CD14-positive monocyte (primary cell): ENCODE measurements around the gene MAST4. TPM values are rescaled to one million over a fixed set of nuclear protein-coding genes. Genes with fewer than 3 reads are reported as not detected.

ENCODE experiments used
- DNase-seq, 3 donors: peaks; one replicate each; pipeline ENCODE4 v3.0.0-alpha.2; 2011 to 2022
- H2AFZ ChIP-seq: 2 replicates; pipeline ENCODE4 v1.6.0; 2012; ENCODE audit warnings: mild to moderate bottlenecking, low read depth, low read length, inconsistent platforms; ENCODE audit not compliant: insufficient read depth, poor library complexity, severe bottlenecking
- H3K27ac ChIP-seq, 2 donors: 1 replicate in 1 of 2; 2 replicates in 1 of 2; pipeline ENCODE4 v1.5.1; 2012 to 2013; ENCODE audit warnings: low read length in 2 of 2, control low read depth in 1 of 2, inconsistent platforms in 1 of 2, low read depth in 1 of 2, mild to moderate bottlenecking in 1 of 2
- H3K27me3 ChIP-seq, 2 donors: one replicate each; pipeline versions ENCODE4 v1.6.0 to v1.6.1; 2011 to 2013; ENCODE audit warnings: low read length in 2 of 2; ENCODE audit not compliant: control insufficient read depth in 2 of 2, insufficient read depth in 2 of 2
- H3K36me3 ChIP-seq, 2 donors: replicated peaks in 1 of 2; 1 replicate in 1 of 2; 2 replicates in 1 of 2; pipeline versions ENCODE4 v1.5.1 to v1.6.1; 2012 to 2013; ENCODE audit warnings: low read length in 2 of 2, control low read depth in 1 of 2, inconsistent platforms in 1 of 2, mild to moderate bottlenecking in 1 of 2; ENCODE audit not compliant: insufficient read depth in 2 of 2, control insufficient read depth in 1 of 2
- H3K4me1 ChIP-seq, 2 donors: 1 replicate in 1 of 2; 2 replicates in 1 of 2; pipeline versions ENCODE4 v1.5.1 to v1.6.1; 2012 to 2013; ENCODE audit warnings: low read length in 2 of 2, control low read depth in 1 of 2, inconsistent platforms in 1 of 2, mild to moderate bottlenecking in 1 of 2, moderate library complexity in 1 of 2; ENCODE audit not compliant: insufficient read depth in 2 of 2, control insufficient read depth in 1 of 2
- H3K4me2 ChIP-seq: replicated peaks from 2 replicates; pipeline ENCODE3; 2012; ENCODE audit warnings: low read length, moderate library complexity, mild to moderate bottlenecking; ENCODE audit not compliant: poor library complexity, severe bottlenecking; ENCODE audit errors: extremely low read depth
- H3K4me3 ChIP-seq, 3 experiments: fragments of 200-600 bp in 1 of 3; sonication (generic) in 1 of 3; replicated peaks in 1 of 3; 1 replicate in 2 of 3; 2 replicates in 1 of 3; pipeline ENCODE4 v1.5.1; 2011 to 2013; ENCODE audit warnings: low read length in 3 of 3, mild to moderate bottlenecking in 3 of 3, control low read depth in 2 of 3, low read depth in 2 of 3, inconsistent platforms in 1 of 3, moderate library complexity in 1 of 3
- H3K79me2 ChIP-seq: 2 replicates; pipeline ENCODE4 v1.6.0; 2012; ENCODE audit warnings: mild to moderate bottlenecking, control low read depth, inconsistent platforms, low read length, moderate library complexity; ENCODE audit not compliant: insufficient read depth
- H3K9ac ChIP-seq: 2 replicates; pipeline ENCODE4 v1.6.0; 2017; ENCODE audit warnings: low read length, mild to moderate bottlenecking; ENCODE audit not compliant: insufficient read depth, poor library complexity, severe bottlenecking
- H3K9me3 ChIP-seq, 2 donors: replicated peaks in 1 of 2; 1 replicate in 1 of 2; 2 replicates in 1 of 2; pipeline versions ENCODE4 v1.5.1 to v1.6.1; 2012 to 2013; ENCODE audit warnings: low read length in 2 of 2, control low read depth in 1 of 2; ENCODE audit not compliant: control insufficient read depth in 1 of 2, insufficient read depth in 1 of 2
- H4K20me1 ChIP-seq: 2 replicates; pipeline ENCODE4 v1.6.0; 2012; ENCODE audit warnings: mild to moderate bottlenecking, low read length, control low read depth, moderate library complexity; ENCODE audit not compliant: insufficient read depth
- H3K27ac Mint-ChIP-seq, 7 donors: one replicate each; pipeline ENCODE4 v1.8.0; 2020; ENCODE audit warnings: mild to moderate bottlenecking in 7 of 7, mixed read lengths in 7 of 7, moderate library complexity in 6 of 7, inconsistent platforms in 2 of 7
- H3K27me3 Mint-ChIP-seq, 3 donors: one replicate each; pipeline ENCODE4 v1.8.0; 2021 to 2022; ENCODE audit warnings: low read depth in 3 of 3, mild to moderate bottlenecking in 3 of 3, mixed read lengths in 3 of 3, moderate library complexity in 3 of 3, inconsistent platforms in 1 of 3
- H3K36me3 Mint-ChIP-seq, 2 donors: one replicate each; pipeline ENCODE4 v1.8.0; 2020; ENCODE audit warnings: mixed read lengths in 2 of 2, inconsistent platforms in 1 of 2, mild to moderate bottlenecking in 1 of 2
- H3K4me1 Mint-ChIP-seq: one replicate; pipeline ENCODE4 v1.8.0; 2020; ENCODE audit warnings: mild to moderate bottlenecking, mixed read lengths
- H3K4me3 Mint-ChIP-seq, 2 donors: one replicate each; pipeline ENCODE4 v1.8.0; 2020; ENCODE audit warnings: mild to moderate bottlenecking in 2 of 2, mixed read lengths in 2 of 2, moderate library complexity in 1 of 2
- H3K9me3 Mint-ChIP-seq, 7 donors: one replicate each; pipeline ENCODE4 v1.8.0; 2020 to 2022; ENCODE audit warnings: mixed read lengths in 7 of 7, mild to moderate bottlenecking in 6 of 7, moderate library complexity in 6 of 7, inconsistent platforms in 2 of 7
- WGBS: methylation state at CpG from one replicate; pipeline ENCODE4 v1.1.5; 2013; ENCODE audit warnings: missing lambda C conversion rate; ENCODE audit not compliant: insufficient coverage; 5-methylcytosine and 5-hydroxymethylcytosine counted together
- intact Hi-C, 2 donors: fragments of 100-400 bp; cut with micrococcal nuclease; formaldehyde crosslinking; loops; one replicate each; pipeline versions ENCODE4 v1.15.0 to v1.15.1; 2023
- polyA plus RNA-seq, 3 donors: library from polyadenylated mRNA; depleted of rRNA in 1 of 3; unstranded in 2 of 3; stranded (reverse) in 1 of 3; fragments of 300-500 nt in 2 of 3; fragments of >200 nt in 1 of 3; fragmentation: Illumina TruSeq in 2 of 3; gene quantifications; 1 replicate in 2 of 3; 2 replicates in 1 of 3; pipeline ENCODE4 v1.2.3, GENCODE V29; 2012 to 2021
- TF ChIP-seq, protein P1 (sequence below): fragments of 200-600 bp; IDR thresholded peaks from one replicate; pipeline ENCODE4 v1.8.0; 2022; ENCODE audit warnings: antibody characterized with exemption, mild to moderate bottlenecking

MAST4 gene
- polyA plus RNA-seq, 3 donors, result 0.03 to 0.24 TPM; not detected in 1

DNA sequence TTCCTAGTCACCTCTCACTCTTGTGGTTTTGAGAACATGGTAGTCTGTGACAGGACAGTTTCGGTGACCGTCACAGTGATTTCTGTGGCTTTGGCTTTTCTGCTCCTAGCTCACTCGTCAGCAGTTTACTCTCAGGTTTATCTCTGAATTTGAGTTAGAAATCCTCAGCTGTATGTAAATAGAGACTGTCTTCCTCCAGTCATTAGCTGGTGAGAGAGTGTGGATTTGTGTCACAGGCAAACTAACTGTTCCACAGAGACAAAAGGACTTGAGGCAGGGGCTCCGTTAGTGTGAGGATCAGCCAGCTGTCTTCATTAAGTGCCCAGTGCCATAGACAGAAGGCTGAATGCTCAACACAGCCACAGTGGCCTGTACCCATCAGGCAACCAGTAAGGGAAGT, 469.0 kb downstream of the MAST4 start:
- no peaks in the 10 kb centered on the region for H3K79me2 ChIP-seq

DNA sequence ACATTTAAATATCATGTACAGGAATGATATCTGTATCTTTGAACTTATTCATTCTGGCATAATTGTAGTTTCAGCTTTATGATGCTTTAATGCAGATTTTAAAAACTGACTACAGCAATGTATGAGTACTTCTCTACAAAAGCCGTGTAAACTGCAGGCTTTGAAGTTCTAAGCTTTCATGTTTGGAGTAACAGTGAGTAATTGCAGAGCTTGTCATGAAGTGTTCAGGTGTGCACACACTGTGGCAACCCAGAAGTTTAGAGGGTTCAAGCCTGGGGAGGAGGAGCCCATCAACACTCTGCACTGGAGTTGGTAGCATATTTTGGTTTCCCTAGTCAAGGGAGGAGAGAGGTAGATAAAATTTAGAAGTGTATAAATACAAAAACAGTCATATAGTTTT, 469.5 kb downstream of the MAST4 start:
- H3K4me3 ChIP-seq, result no peak overlapping the region
- H3K36me3 Mint-ChIP-seq, result no peaks in the 10 kb centered on the region
- no peak overlapping the region for H3K9ac ChIP-seq
- H3K9me3 Mint-ChIP-seq, result no peaks in the 10 kb centered on the region
- H2AFZ ChIP-seq, result no peak overlapping the region
- no peaks in the 10 kb centered on the region for H3K9me3 ChIP-seq
- DNase-seq, result no peak
- H3K4me1 Mint-ChIP-seq, result no peaks in the 10 kb centered on the region
- H3K27me3 ChIP-seq, result no peaks in the 10 kb centered on the region
- intact Hi-C loops, result no loop called here
- no peak overlapping the region for H3K27ac Mint-ChIP-seq
- TF ChIP-seq, protein P1, sequence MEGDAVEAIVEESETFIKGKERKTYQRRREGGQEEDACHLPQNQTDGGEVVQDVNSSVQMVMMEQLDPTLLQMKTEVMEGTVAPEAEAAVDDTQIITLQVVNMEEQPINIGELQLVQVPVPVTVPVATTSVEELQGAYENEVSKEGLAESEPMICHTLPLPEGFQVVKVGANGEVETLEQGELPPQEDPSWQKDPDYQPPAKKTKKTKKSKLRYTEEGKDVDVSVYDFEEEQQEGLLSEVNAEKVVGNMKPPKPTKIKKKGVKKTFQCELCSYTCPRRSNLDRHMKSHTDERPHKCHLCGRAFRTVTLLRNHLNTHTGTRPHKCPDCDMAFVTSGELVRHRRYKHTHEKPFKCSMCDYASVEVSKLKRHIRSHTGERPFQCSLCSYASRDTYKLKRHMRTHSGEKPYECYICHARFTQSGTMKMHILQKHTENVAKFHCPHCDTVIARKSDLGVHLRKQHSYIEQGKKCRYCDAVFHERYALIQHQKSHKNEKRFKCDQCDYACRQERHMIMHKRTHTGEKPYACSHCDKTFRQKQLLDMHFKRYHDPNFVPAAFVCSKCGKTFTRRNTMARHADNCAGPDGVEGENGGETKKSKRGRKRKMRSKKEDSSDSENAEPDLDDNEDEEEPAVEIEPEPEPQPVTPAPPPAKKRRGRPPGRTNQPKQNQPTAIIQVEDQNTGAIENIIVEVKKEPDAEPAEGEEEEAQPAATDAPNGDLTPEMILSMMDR, result no peak
- no peaks in the 10 kb centered on the region for H3K4me1 ChIP-seq
- no CpG with 5 or more reads among the region's 1 CpG for WGBS
- H3K27me3 Mint-ChIP-seq, result no peaks in the 10 kb centered on the region
- no peak overlapping the region for H3K4me3 Mint-ChIP-seq
- no peaks in the 10 kb centered on the region for H4K20me1 ChIP-seq
- no peaks in the 10 kb centered on the region for H3K79me2 ChIP-seq
- no peaks in the 10 kb centered on the region for H3K36me3 ChIP-seq
- H3K27ac ChIP-seq, result no peak overlapping the region
- no peak overlapping the region for H3K4me2 ChIP-seq

More for the DNA sequence above, 469.0 kb downstream of the MAST4 start:
- Histone ChIP-seq H3K36me3 (no peaks in the 10 kb centered on the region), H3K27ac (no peak overlapping the region), H3K27me3 (no peaks in the 10 kb centered on the region), H4K20me1 (no peaks in the 10 kb centered on the region), H3K9ac (no peak overlapping the region), H3K4me1 (no peaks in the 10 kb centered on the region), H3K9me3 (no peaks in the 10 kb centered on the region), H3K4me3 (no peak overlapping the region), H2AFZ (no peak overlapping the region), H3K4me2 (no peak overlapping the region)
- TF ChIP-seq, protein P1, result no peak
- Mint-ChIP-seq H3K9me3 (no peaks in the 10 kb centered on the region), H3K4me1 (no peaks in the 10 kb centered on the region), H3K27ac (no peak overlapping the region), H3K27me3 (no peaks in the 10 kb centered on the region), H3K4me3 (no peak overlapping the region), H3K36me3 (no peaks in the 10 kb centered on the region)
- WGBS, result 89% methylated on average over 1 of the region's 4 CpGs
- no peak for DNase-seq
- intact Hi-C loops, result no loop called here
